22Rv1 (cell line): Measurements from ENCODE around the gene CCDC9.
"Not testable (repeated sequence)": the region's sequence is repeated elsewhere in the genome, so short reads cannot be mapped to it uniquely, and the experiment has no call there.

Experiments used
- H3K27ac ChIP-seq: fragments of 450-650 bp; 2 replicates; pipeline ENCODE4 v1.5.1; 2017
- ZFX ChIP-seq: fragments of 450-650 bp; IDR thresholded peaks from 2 replicates; pipeline ENCODE4 v1.6.1; 2017; ENCODE audit warnings: antibody characterized with exemption, borderline replicate concordance
- TF ChIP-seq, protein P1 (sequence below): fragments of 450-650 bp; IDR thresholded peaks from 2 replicates; pipeline ENCODE4 v1.5.1; 2017; ENCODE audit warnings: mild to moderate bottlenecking

Gene CCDC9

DNA sequence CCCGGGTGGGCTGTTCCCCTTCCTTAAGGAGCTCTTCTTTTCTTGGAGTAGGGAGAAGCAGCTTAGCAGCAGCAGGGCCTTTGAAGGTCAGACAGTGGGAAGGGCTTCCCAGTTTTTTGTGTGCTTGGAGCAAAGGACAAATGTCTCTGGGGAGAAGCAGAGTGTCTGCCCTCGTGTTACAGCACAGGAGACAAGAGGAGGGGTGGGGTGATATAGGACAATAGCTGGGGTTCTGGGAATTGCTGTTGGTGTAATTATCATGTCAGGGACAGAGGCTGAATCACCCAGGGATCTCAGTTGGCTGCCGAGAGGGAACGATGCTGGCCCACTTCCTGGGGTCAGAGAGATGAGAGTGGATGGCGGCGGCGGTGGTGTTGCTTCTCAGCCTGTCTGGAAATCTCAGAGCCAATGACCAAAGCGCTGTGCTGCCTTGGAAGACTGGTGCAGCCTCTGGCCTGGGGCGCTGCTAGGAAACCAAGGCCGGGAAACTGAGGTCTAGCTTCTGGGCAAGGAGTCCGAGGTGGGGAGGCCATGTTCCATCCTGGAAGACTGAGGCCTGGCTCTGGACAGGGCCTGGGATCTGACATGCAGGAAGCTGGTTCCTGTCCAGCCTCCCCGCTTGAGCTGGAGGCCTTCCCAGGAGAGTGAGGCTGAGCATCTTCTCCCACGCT, 19.6 kb downstream of the CCDC9 start:
- H3K27ac ChIP-seq = no peak overlapping the region
- TF ChIP-seq ZFX = no peak
- TF ChIP-seq, protein P1, sequence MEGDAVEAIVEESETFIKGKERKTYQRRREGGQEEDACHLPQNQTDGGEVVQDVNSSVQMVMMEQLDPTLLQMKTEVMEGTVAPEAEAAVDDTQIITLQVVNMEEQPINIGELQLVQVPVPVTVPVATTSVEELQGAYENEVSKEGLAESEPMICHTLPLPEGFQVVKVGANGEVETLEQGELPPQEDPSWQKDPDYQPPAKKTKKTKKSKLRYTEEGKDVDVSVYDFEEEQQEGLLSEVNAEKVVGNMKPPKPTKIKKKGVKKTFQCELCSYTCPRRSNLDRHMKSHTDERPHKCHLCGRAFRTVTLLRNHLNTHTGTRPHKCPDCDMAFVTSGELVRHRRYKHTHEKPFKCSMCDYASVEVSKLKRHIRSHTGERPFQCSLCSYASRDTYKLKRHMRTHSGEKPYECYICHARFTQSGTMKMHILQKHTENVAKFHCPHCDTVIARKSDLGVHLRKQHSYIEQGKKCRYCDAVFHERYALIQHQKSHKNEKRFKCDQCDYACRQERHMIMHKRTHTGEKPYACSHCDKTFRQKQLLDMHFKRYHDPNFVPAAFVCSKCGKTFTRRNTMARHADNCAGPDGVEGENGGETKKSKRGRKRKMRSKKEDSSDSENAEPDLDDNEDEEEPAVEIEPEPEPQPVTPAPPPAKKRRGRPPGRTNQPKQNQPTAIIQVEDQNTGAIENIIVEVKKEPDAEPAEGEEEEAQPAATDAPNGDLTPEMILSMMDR = no peak

DNA sequence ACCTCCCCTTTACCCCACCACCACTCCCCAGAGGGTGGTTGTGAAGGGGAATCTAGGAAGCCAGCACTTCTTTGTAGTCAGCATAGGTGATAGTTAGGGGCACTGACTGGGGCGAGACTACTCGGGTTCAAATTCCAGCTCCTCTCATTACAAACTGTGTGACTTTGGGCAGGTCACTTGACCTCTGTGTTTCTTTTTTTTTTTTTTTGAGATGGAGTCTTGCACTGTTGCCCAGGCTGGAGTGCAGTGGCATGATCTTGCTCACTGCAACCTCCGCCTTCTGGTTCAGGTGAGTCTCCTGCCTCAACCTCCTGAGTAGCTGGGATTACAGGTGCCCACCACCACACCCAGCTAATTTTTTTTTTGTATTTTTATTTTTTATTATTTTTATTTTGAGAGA, 20.2 kb downstream of the CCDC9 start:
- H3K27ac ChIP-seq = not testable (repeated sequence)

DNA sequence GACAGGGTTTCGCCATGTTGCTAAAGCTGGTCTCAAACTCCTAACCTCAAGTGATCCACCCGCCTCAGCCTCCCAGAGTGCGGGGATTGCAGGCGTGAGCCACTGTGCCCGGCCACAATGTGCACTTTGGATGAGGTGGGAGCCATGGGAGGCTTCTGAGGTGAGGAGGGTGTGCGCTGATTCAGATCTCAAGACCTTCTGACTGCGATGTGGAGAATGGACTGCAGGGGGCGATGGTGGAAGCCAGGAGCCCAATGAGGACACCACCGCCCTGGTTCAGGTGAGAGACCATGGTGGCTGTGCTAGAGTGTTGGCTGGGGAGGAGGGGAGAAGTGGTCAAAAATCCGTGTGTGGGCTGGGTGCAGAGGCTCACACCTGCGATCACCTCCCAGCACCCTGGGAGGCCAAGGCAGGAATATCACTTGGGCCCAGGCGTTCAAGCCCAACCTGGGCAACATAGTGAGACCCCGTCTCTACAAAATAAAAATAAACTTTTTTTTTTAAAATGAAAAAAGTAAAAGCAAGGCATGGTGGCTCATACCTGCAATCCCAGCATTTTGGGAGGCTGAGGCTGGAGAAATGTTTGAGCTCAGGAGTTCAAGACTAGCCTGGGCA, 24.0 kb downstream of the CCDC9 start:
- TF ChIP-seq, protein P1 = peak; percentile 76
- no peak for TF ChIP-seq ZFX
- H3K27ac ChIP-seq = no peak overlapping the region

DNA sequence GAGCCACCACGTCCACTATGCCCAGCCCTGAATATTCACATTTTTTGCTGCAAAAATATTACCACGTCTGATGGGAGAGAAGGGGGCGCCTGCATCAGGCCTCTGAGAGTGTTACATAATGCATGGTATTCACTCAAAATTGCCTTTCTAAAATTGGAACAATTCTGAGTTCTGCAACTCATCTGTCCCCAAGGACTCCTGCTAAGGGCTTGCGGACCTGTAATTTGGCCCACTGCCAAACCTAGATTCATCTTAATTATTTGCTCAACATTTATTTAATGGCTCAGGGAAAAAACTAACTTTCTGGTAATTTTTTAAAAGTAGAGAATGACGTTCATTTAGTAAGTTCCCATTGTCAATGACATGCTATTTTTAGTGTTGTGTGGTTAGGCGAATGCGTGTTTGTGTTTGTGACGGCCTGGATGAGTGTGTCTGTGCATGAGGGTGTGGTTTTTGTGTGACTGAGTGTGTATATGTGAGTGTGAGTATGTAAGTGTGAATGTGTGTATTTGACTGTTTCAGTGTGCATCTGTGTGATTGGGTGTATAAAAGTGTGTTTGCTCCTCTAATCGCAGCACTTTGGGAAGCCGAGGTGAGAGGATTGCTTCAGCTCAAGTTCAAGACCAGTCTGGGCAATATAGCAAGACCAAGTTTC, 27.2 kb downstream of the CCDC9 start:
- no peak overlapping the region for H3K27ac ChIP-seq
- TF ChIP-seq, protein P1 = no peak
- TF ChIP-seq ZFX = no peak

DNA sequence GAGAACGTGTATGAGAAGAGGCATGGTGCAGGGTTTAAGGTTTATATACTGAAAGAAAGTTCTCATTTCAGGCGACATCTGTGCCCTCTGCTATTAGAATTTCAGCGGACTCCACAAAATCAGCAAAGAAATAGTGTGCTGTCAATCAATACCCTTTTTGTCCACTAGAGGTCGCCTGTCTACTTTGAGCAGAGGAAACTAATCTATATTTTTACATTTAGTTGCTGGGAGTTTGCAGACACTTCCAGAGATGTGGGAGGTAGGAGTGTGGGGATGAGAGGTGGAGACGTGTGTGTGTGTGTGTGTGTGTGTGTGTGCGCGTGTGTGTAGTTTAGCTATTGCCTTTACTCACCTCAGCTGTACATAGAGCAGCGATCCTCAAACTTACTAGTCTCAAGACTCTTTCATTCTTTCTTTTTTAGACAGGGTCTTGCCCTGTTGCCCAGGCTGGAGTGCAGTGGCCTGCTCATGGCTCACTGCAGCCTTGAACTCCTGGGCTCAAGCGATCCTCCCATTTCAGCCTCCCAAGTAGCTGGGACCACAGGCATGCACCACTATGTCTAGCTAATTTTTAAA, 28.1 kb downstream of the CCDC9 start:
- H3K27ac ChIP-seq = no peak overlapping the region
- TF ChIP-seq ZFX = no peak
- TF ChIP-seq, protein P1 = peak; percentile 93

DNA sequence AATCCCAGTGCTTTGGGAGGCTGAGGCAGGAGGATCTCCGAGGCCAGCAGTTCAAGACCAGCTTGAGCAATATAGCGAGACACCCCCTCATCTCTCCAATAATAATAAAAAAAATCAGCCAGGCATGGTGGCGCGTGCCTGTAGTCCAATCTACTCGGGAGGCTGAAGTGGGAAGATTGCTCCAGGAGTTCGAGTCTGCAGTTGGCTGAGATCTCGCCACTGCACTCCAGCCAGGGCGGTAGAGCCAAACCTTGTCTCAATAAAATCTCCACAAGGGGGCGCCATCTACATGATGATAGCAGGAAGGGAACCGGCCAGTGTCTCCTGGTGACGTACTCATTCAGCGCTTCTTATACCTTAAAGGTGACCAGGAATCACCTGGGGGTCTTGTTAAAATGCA, 39.7 kb downstream of the CCDC9 start:
- TF ChIP-seq ZFX = no peak
- TF ChIP-seq, protein P1 = peak; percentile 80
- no peak overlapping the region for H3K27ac ChIP-seq

DNA sequence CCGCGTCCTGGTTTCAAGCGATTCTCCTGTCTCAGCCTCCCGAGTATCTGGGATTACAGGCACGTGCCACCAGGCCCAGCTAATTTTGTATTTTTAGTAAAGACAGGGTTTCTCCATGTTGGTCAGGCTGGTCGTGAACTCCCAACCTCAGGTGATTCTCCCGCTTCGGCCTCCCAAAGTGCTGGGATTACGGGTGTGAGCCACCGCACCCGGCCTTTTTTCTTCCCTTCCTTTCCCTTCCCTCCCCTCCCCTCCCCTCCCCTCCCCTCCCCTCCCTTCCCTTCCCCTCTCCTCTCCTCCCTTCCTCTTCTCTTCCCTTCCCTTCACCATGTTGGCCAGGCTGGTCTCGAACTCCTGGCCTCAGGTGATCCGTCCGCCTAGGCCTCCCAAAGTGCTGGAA, 44.5 kb downstream of the CCDC9 start:
- not testable (repeated sequence) for H3K27ac ChIP-seq

DNA sequence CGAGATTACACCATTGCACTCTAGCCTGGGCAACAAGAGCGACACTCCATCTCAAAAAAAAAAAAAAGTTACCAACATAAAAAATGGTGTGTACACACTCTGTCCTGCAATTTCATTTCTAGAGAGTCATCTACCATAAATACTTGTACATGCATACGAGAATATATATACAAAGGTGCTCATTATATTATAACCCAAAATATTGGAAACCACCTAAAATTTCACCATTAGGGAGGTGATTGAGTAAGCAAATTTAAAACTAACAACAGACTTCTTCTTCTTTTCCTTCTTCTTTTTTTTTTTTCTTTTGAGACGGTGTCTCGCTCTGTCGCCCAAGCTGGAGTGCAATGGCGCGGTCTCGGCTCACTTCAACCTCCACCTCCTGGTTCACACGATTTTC, 45.9 kb downstream of the CCDC9 start:
- H3K27ac ChIP-seq = no peak overlapping the region
- TF ChIP-seq, protein P1 = no peak
- no peak for TF ChIP-seq ZFX
